Measurements from ENCODE around the gene GFRA1. TPM values are rescaled to one million over a fixed set of nuclear protein-coding genes. Genes with fewer than 3 reads are reported as not detected.
"Not testable (repeated sequence)": the region's sequence is repeated elsewhere in the genome, so short reads cannot be mapped to it uniquely, and the experiment has no call there.

GFRA1 gene
- total RNA-seq, 1 experiment from 2014 or later, result 10.5 TPM

DNA sequence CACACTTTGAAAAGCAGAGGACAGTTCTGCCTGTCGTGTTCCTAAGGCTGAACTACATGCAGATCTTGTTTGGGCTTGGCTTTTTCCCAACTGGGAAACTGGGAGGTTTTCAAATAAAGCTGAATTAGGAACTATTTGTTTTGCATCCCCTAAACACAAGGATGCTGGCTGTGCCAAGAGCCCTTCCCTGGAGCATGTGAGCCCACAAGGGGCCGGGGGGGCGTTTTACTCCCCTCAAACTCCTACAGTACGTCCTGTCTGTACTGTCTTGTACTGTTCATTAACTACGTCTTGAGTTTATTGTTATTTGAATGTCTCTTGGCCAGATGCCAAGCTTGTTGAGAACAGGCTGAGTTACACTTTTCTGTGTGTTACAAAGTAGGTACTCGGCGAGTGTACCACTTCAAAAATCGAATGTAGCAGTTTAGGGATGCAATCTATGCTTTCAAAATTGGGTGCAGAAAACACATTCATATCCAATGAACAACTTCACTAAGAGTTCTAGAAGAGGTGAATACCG is 94.9 kb downstream of the GFRA1 start:
- in situ Hi-C loops (cut with HindIII; ENCODE audit: low pct_unique_long_range_greater_than_20kb, low sequenced_read_pairs), result no loop called here
- no peak for DNase-seq (ENCODE audit: low read depth)

DNA sequence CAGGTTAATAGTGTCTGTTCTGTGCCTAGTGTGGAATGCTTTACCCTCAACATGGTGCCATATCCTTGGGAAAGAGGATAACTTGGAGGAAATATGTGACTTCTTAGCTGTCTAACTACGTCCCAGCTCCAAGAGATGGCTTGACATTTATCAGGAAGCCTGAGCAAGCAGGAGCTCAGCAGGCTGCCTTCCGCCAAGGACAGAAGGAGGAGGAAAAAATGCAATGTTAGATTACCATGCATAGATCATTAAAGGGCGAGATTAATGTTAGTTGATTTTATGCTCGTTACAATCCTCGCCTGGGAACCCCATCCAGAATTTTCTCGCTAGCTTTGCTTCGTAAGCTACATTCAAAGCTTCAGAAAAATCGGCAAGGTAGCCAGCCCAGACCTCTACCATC is 97.8 kb downstream of the GFRA1 start:
- in situ Hi-C loops (cut with HindIII; ENCODE audit: low pct_unique_long_range_greater_than_20kb, low sequenced_read_pairs), result no loop called here
- no peak for DNase-seq (ENCODE audit: low read depth)

DNA sequence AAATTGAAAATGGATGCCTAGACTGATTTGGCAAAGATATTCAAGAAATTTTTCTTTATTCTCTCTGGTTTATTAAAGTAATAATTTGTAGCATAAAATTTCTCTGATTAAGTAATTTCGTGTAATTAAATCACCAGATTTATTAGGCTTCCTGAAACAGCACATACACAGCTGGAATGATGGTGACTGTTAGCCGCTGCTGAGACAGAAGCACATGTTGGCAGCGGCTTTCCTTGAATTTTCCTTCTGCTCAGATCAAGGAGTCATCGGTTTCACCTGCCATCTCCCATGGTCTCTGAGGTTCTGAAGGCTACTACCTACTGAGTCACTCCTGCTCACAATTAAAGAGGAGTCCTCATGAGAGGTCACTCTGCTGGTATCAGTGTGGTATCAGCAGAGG is 101.5 kb downstream of the GFRA1 start:
- in situ Hi-C loops (cut with HindIII; ENCODE audit: low pct_unique_long_range_greater_than_20kb, low sequenced_read_pairs), result no loop called here
- no peak for DNase-seq (ENCODE audit: low read depth)

GRCh38 chr10:116170815-116171250 is 102.2 kb downstream of the GFRA1 start:
- DNase-seq (ENCODE audit: low read depth), result no peak
- in situ Hi-C loops (cut with HindIII; ENCODE audit: low pct_unique_long_range_greater_than_20kb, low sequenced_read_pairs), result no loop called here

GRCh38 chr10:116169782-116170445 is 103.1 kb downstream of the GFRA1 start:
- DNase-seq (ENCODE audit: low read depth), result no peak
- in situ Hi-C loops (cut with HindIII; ENCODE audit: low pct_unique_long_range_greater_than_20kb, low sequenced_read_pairs), result no loop called here

GRCh38 chr10:116168745-116169144 is 104.3 kb downstream of the GFRA1 start:
- in situ Hi-C loops (cut with HindIII; ENCODE audit: low pct_unique_long_range_greater_than_20kb, low sequenced_read_pairs), result no loop called here
- DNase-seq (ENCODE audit: low read depth), result no peak

GRCh38 chr10:116168329-116168728 is 104.7 kb downstream of the GFRA1 start:
- in situ Hi-C loops (cut with HindIII; ENCODE audit: low pct_unique_long_range_greater_than_20kb, low sequenced_read_pairs), result no loop called here
- no peak for DNase-seq (ENCODE audit: low read depth)

DNA sequence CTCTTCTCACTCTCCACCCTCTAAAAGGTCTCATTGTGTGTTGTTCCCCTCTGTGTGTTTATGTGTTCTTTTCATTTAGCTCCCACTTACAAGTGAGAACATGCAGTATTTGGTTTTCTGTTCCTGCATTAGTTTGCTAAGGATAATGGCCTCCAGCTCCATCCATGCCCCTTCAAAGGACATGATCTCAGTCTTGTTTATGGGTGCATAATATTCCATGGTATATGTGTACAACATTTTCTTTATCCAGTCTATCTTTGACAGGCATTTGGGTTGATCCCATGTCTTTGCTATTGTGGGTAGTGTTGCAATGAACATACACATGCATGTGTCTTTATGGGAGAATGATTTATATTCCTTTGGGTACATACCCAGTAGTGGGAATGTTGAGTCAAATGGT is 107.1 kb downstream of the GFRA1 start:
- in situ Hi-C loops (cut with HindIII; ENCODE audit: low pct_unique_long_range_greater_than_20kb, low sequenced_read_pairs); DNase-seq (ENCODE audit: low read depth): not testable (repeated sequence)

DNA sequence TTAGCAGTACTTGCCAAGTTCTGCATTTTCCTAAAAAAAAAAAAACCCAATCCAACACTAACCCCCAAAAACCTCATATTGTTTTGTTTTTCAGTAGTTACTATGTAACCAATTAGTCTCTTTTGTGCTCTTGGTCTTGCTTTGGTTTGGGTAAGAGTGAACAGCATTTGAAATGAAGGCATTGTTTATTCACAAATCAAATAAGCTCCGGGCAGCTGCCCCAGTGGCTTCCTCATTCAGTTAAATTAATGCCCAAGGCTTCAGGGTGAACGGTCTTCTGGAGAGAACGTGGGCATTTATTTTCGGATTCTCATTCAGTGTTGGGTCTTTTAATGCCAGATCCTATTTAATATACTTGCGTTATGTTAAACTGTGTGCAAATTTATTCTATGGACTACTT is 108.7 kb downstream of the GFRA1 start:
- no peak for DNase-seq (ENCODE audit: low read depth)
- in situ Hi-C loops (cut with HindIII; ENCODE audit: low pct_unique_long_range_greater_than_20kb, low sequenced_read_pairs), result no loop called here

- DNase-seq (ENCODE audit: low read depth), result no peak
- in situ Hi-C loops (cut with HindIII; ENCODE audit: low pct_unique_long_range_greater_than_20kb, low sequenced_read_pairs), result no loop called here
Measured at GRCh38 chr10:116163333-116164131, 109.5 kb downstream of the GFRA1 start.

DNA sequence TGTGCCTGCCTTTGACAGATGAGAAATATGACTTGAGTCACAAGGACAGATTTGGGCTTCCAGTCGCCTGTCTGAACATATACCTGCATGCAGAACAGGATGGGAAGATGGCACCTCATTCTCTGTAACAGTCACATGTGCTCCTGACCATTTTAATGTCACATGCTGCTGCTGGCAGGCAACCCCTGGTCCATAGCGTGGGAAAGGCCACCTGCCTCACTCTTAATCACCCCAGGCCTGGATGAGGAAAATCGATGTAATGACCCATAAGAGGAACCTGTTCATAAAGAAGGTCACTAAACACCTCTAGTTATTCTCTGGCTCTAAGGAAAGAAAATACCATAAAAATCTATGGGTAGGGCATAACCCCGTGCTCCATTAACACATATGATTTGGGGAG is 110.2 kb downstream of the GFRA1 start:
- no peak for DNase-seq (ENCODE audit: low read depth)
- in situ Hi-C loops (cut with HindIII; ENCODE audit: low pct_unique_long_range_greater_than_20kb, low sequenced_read_pairs), result no loop called here

- in situ Hi-C loops (cut with HindIII; ENCODE audit: low pct_unique_long_range_greater_than_20kb, low sequenced_read_pairs), result no loop called here
Measured at GRCh38 chr10:116160271-116160670, 112.7 kb downstream of the GFRA1 start.

DNA sequence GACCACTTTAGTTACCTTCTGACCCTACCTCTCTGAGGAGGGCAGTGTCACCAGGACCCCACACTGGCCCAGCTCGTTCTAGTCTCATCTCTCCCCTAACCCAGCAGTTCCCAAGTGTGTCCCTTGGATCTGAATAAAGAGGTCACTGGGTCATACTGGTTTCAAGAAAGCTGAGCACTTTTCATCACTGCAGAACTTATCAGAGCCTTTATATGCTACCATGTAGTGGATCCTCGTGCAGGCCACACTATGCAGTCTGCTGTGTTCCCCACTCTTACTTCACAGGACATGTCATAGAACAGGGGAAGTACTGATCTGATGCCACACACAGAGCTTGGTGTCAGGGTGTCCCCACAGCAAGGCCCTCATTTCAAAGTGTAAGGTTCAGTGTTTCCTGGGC is 113.8 kb downstream of the GFRA1 start:
- in situ Hi-C loops (cut with HindIII; ENCODE audit: low pct_unique_long_range_greater_than_20kb, low sequenced_read_pairs), result no loop called here
- no peak for DNase-seq (ENCODE audit: low read depth)

More at GRCh38 chr10:116160271-116160670, 112.7 kb downstream of the GFRA1 start:
- DNase-seq (ENCODE audit: low read depth), result no peak

DNA sequence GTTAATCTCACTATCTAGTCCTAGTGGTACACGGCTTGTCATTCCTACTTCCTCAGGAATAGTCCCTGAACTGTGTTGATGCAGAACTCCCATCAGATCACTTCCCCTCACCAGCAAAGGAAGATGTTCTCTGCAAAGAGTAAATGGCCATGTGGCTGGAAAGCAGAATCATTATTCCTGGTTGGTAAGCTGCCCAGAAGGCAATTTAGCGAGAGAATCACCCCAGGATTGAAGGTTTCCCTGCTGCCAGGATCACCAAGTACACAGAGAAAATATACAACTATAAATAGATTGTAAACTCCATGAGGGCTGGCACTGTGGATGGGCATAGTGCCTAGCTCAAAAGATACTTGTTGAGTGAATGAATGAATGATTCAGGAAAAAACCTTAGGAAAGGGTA is 115.0 kb downstream of the GFRA1 start:
- in situ Hi-C loops (cut with HindIII; ENCODE audit: low pct_unique_long_range_greater_than_20kb, low sequenced_read_pairs), result no loop called here
- no peak for DNase-seq (ENCODE audit: low read depth)

- no peak for DNase-seq (ENCODE audit: low read depth)
- in situ Hi-C loops (cut with HindIII; ENCODE audit: low pct_unique_long_range_greater_than_20kb, low sequenced_read_pairs), result no loop called here
Measured at GRCh38 chr10:116157485-116157884, 115.5 kb downstream of the GFRA1 start.

GRCh38 chr10:116156819-116157218 is 116.2 kb downstream of the GFRA1 start:
- no peak for DNase-seq (ENCODE audit: low read depth)
- in situ Hi-C loops (cut with HindIII; ENCODE audit: low pct_unique_long_range_greater_than_20kb, low sequenced_read_pairs), result no loop called here

- in situ Hi-C loops (cut with HindIII; ENCODE audit: low pct_unique_long_range_greater_than_20kb, low sequenced_read_pairs), result no loop called here
- DNase-seq (ENCODE audit: low read depth), result no peak
Measured at GRCh38 chr10:116155191-116155590, 117.8 kb downstream of the GFRA1 start.

- no peak for DNase-seq (ENCODE audit: low read depth)
- in situ Hi-C loops (cut with HindIII; ENCODE audit: low pct_unique_long_range_greater_than_20kb, low sequenced_read_pairs), result no loop called here
Measured at GRCh38 chr10:116154651-116155050, 118.4 kb downstream of the GFRA1 start.

- DNase-seq (ENCODE audit: low read depth), result no peak
- in situ Hi-C loops (cut with HindIII; ENCODE audit: low pct_unique_long_range_greater_than_20kb, low sequenced_read_pairs), result no loop called here
Measured at GRCh38 chr10:116151076-116151475, 121.9 kb downstream of the GFRA1 start.

All from Caki2 (cell line).